NCI-H1436 treated with DMSO at 0.1 percent for 48 hours (cell line): ENCODE data around the gene GDA.
"Not testable (repeated sequence)": the region's sequence is repeated elsewhere in the genome, so short reads cannot be mapped to it uniquely, and the experiment has no call there.

ENCODE experiments used
- DNase-seq: peaks from one replicate; lab custom pipeline; 2025; lab: John Stamatoyannopoulos, UW

GDA gene

DNA sequence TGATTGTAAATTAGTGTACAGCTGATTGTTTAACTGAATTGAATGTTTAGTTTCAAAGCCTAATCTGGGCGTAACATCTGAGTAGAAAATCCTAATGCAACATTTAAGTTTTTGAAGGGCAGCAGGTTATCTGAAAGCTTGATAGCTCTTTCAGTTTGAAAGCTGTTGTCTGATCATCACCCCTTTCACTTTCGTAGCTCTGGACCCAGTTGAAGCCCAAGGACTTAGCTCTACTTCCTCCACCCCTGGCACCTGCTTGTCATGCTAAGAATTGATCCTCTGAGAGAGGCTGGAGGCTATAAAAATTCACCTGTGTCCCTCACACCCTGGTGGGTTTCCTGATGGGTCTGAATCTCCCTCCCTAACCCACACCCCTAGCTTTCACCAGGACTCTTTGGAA is 129.7 kb downstream of the GDA start:
- no peak for DNase-seq

DNA sequence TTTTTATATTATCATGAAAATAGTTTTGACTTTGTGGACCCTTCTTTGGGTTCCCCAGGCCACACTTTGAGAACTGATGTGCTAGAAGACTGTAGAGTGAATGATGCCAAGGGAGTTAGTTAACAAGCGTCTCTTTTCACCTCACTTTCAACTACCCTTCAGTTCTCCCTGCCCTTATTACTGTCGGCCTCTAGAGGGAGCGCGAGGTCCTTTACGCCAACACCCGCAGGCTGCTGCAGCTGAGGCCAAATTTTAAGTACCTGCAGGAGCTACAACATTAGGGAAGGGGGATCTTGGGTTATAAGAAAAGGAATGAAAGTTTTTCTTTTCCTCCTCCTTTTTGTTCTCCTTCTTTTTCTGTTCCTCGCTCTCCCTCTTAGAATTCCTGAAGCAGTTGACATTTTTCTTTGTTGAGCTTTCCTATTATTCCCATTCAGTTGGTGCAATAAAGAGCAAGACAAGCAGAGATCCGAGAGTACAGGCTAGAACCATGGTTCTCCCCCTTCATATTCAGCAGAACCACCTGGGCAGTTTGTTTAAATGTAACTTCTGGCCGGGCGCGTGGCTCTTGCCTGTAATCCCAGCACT is 131.8 kb downstream of the GDA start:
- no peak for DNase-seq

DNA sequence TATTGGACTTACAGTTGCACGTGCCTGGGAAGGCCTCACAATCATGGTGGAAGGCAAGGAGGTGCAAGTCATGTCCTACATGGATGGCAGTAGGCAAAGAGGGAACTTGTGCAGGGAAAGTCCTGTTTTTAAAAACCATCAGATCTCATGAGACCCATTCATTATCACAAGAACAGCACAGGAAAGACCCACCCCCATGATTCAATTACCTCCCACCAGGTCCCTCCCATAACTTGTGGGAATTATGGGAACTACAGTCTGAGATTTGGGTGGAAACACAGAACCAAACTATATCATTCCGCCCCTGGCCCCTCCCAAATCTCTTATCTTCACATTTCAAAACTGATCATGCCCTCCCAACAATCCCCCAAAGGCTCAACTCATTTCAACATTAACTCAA is 140.2 kb downstream of the GDA start:
- no peak for DNase-seq

DNA sequence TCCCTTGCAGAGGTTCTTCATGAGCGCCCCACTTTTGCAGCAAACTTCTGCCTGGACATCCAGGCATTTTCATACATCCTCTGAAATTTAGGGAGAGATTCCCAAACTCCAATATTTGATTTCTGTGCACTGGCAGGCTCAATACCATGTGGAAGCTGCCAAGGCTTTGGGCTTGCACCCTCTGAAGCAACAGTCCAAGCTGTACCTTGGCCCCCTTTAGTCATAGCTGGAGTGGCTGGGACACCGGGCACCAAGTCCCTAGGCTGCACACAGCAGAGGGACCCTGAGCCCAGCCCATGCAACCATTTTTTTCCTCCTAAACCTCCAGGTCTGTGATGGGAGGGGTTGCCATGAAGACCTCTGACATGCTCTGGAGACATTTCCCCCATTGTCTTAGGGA is 141.1 kb downstream of the GDA start:
- no peak for DNase-seq

DNA sequence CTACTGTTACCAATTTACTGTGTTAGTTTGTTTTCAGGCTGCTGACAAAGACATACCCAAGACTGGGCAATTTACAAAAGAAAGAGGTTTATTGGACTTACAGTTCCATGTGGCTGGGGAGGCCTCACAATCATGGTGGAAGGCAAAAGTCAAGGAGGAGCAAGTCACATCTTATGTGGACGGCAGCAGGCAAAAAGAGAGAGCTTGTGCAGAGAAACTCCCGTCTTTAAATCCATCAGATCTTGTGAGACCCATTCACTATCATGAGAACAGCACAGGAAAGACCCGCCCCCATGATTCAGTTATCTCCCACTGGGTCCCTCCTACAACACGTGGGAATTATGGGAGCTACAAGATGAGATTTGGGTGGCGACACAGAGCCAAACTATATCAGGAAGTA is 142.3 kb downstream of the GDA start:
- not testable (repeated sequence) for DNase-seq

DNA sequence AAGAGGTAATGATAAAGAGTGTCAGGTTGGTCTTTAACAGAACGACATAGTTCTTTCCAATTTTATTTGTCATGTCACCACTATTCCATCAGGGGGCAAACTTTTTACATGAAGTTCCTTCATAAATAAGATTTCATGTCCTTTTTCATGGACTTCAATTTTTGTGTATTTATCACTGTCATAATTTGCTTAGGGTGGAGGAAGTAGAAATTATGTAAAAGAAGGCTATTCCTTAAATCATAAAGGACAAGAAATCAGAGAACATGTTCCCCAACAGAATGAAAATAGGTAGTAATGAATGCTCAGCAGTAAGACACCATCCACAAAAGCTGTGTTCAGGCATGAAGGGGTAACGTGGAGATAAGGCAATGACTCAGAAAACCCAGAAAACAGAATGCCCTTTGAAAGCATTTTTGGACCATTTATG is 143.0 kb downstream of the GDA start:
- DNase-seq = no peak

DNA sequence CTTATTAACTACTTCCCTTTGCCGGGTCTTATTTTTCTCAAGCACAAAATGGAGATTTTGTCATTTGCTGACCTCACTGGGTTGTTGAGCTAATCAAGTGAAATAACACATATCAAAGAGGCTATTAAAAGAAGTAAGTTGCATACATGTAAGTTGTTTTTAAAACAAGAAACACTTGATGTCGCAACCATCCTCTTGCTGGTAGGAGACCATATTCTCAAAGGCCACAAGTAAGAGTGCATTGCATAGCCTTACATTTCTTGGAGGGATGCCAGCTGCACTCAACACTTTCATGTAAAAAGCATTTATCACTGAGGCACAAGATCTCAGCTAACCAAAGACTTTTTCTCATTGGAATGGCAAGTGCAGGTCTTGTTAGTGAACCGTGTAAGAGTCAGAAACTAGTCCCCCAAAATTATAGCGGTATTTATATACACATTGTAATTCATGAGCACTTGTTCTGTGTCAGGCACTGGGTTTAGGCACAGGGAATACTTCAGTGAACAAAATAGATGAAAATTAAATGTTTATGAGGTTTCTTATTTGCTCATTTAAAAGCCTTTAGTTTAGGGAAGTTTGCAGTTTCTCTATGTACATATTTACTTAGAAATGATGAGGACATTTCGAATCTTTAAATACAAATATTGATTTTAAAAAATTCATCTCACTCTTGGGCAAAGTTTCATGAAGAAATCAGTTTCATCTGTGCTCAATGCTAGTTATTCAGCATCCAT is 143.8 kb downstream of the GDA start:
- no peak for DNase-seq

DNA sequence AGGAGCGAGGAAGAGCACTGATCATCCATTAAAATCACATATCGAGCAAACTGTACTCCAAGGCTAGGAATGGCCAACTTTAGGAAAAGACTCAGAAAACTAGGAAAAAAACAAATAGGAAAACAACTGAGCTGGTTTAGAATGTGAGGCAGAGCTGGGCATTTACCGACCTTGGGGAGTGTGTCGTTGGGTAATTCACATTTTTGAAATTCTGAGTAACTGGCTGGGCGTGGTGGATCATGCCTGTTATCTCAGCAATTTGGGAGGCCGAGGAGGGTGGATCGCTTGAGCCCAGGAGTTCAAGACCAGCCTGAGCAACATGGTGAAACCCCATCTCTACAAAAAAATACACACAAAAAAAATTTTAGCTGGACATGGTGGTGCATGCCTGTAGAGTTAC is 145.7 kb downstream of the GDA start:
- no peak for DNase-seq

DNA sequence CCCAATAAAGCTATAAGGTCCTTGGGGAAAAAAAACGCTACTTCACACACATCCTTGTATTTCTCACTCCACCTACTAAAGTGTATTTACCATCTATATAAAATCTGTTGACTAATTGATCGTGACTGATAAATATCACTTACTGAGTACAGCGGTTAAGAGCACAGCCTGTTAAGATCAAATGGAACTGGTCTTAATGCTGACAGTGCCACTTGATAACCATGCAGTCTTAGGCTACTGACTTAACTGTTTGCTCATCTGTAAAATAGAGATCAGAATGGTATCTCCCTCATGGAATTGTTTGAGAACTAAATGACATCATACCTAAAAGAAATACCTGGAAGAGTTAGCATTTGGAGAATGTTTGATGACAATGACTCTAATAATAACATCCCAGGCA is 148.3 kb downstream of the GDA start:
- DNase-seq = no peak

DNA sequence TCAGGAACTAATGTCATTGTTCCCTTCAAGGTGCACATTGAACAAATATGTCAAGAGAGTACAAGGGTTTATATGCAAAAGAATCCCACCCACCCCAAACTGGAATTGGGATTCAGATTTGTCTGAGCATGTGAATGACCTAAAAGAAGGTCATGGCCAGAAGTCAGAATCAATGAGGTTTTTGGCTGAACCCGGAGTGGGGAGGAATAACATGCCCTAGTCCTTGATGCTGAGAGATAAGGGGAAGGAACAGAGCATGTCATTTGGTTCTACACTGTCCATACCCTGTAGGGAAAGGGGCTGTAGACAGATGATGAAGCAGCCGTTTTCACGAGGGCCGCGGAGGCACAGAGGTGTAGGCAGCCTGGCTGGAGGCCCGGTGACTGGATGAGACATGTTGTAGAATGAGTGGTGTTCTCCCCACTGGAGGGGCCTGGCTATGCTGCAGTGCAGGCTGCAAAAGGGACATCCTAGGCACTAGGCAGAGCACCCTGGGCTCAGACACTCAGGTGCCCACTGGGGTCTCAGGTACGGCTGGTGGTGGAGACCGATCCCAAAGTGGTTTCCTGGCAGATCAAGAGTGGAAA is 149.9 kb downstream of the GDA start:
- no peak for DNase-seq

DNA sequence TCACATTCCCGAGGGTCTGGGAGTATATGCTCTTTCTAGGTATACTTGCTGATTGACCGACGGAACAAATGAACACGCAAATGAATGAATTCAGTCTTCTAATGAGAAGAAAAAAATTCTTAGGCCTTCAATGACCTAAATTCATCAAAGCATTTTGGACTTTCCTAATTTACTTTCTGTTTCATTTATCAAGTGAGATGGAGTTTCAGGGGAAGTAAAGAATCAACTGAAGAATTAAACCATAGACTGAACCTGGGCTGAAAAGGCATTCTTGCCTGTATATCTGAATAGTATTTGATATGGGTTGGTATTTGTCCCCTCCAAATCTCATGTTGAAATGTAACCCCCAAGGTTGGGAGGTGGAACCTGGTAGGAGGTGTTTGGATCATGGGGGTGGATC is 151.6 kb downstream of the GDA start:
- DNase-seq = no peak
